Adrenal gland (tissue), 5 donors: ENCODE measurements around the gene CIAPIN1.

ENCODE experiments used
- CTCF ChIP-seq, 6 experiments: fragments of 450-650 bp in 4 of 6; fragments of 200-600 bp in 2 of 6; sonication (generic) in 1 of 6; IDR thresholded peaks; 1 replicate in 5 of 6; 2 replicates in 1 of 6; pipeline versions ENCODE4 v1.5.1 to v1.8.0; 2016 to 2021; ENCODE audit warnings: antibody characterized with exemption in 6 of 6, mild to moderate bottlenecking in 2 of 6, moderate library complexity in 1 of 6
- POLR2A ChIP-seq, 2 donors: fragments of 450-650 bp; IDR thresholded peaks; one replicate each; pipeline ENCODE4 v1.6.1; 2017; ENCODE audit warnings: antibody characterized with exemption in 2 of 2, mild to moderate bottlenecking in 2 of 2, moderate library complexity in 1 of 2
- donor health status: DM: no; HTN: no; CAD: no.

- TF ChIP-seq CTCF (IDR thresholded peaks at IDR 0.05) = no peak
- no peak for TF ChIP-seq POLR2A (IDR thresholded peaks at IDR 0.05)
These were observed 24.0 kb downstream of the CIAPIN1 start for GRCh38 chr16:57423152-57423551.
